UCSD-AML1 (cell line): ENCODE results near the gene A2ML1.
"Not testable (repeated sequence)": the region's sequence is repeated elsewhere in the genome, so short reads cannot be mapped to it uniquely, and the experiment has no call there.

Experiments used
- DNase-seq: peaks from one replicate; lab custom pipeline; 2025; ENCODE audit not compliant: unreplicated experiment; lab: John Stamatoyannopoulos, UW

The A2ML1 gene

GRCh38 chr12:8822298-8822697, at the start of gene A2ML1:
Gene A2ML1, plus strand, starts transcription at chr12:8822621. Its CDS starts 31 bp downstream, at chr12:8822652.
- no peak for DNase-seq

- DNase-seq: no peak
Observed at GRCh38 chr12:8773461-8773860, 49.0 kb upstream of the A2ML1 start.

GRCh38 chr12:8779281-8779680, 43.1 kb upstream of the A2ML1 start:
- no peak for DNase-seq

- DNase-seq: no peak
Observed at GRCh38 chr12:8779862-8780261, 42.6 kb upstream of the A2ML1 start.

- no peak for DNase-seq
Observed at GRCh38 chr12:8780389-8780788, 42.0 kb upstream of the A2ML1 start.

GRCh38 chr12:8781381-8782127, 40.9 kb upstream of the A2ML1 start:
- DNase-seq: no peak

- DNase-seq: no peak
Observed at GRCh38 chr12:8784290-8784888, 38.0 kb upstream of the A2ML1 start.

GRCh38 chr12:8785499-8785898, 36.9 kb upstream of the A2ML1 start:
- DNase-seq: no peak

GRCh38 chr12:8787206-8787605, 35.2 kb upstream of the A2ML1 start:
- not testable (repeated sequence) for DNase-seq

- DNase-seq: not testable (repeated sequence)
Observed at GRCh38 chr12:8788706-8789105, 33.7 kb upstream of the A2ML1 start.

- not testable (repeated sequence) for DNase-seq
Observed at GRCh38 chr12:8789341-8790013, 32.9 kb upstream of the A2ML1 start.

GRCh38 chr12:8793226-8793625, 29.2 kb upstream of the A2ML1 start:
- DNase-seq: not testable (repeated sequence)

GRCh38 chr12:8794611-8795010, 27.8 kb upstream of the A2ML1 start:
- DNase-seq: not testable (repeated sequence)

GRCh38 chr12:8796831-8797626, 25.4 kb upstream of the A2ML1 start:
- no peak for DNase-seq

- DNase-seq: not testable (repeated sequence)
Observed at GRCh38 chr12:8801213-8801612, 21.2 kb upstream of the A2ML1 start.

- DNase-seq: not testable (repeated sequence)
Observed at GRCh38 chr12:8804833-8805232, 17.6 kb upstream of the A2ML1 start.

GRCh38 chr12:8805487-8805886, 16.9 kb upstream of the A2ML1 start:
- DNase-seq: not testable (repeated sequence)

- DNase-seq: not testable (repeated sequence)
Observed at GRCh38 chr12:8807084-8807483, 15.3 kb upstream of the A2ML1 start.

GRCh38 chr12:8810112-8810511, 12.3 kb upstream of the A2ML1 start:
- DNase-seq: not testable (repeated sequence)

GRCh38 chr12:8813572-8814357, 8.7 kb upstream of the A2ML1 start:
- no peak for DNase-seq
